Neural cell (in vitro differentiated cells): ENCODE data around the gene SUMO4.

ENCODE experiments used
- CTCF ChIP-seq: fragments of 450-650 bp; IDR thresholded peaks from 2 replicates; pipeline ENCODE4 v1.5.1; 2014; ENCODE audit warnings: antibody characterized with exemption, mild to moderate bottlenecking, moderate library complexity; ENCODE audit not compliant: poor library complexity, severe bottlenecking
- EP300 ChIP-seq: fragments of 450-650 bp; conservative IDR thresholded peaks from 2 replicates; pipeline ENCODE4 v1.6.1; 2014; ENCODE audit warnings: antibody characterized with exemption, mild to moderate bottlenecking, moderate library complexity; ENCODE audit not compliant: poor library complexity, severe bottlenecking
- POLR2AphosphoS5 ChIP-seq: IDR thresholded peaks from 2 replicates; pipeline ENCODE4 v1.6.1; 2012

- no peak for TF ChIP-seq CTCF
- no peak for TF ChIP-seq EP300
- no peak for TF ChIP-seq POLR2AphosphoS5
These were observed 10.5 kb downstream of the SUMO4 start for GRCh38 chr6:149410557-149410956.
